WTC11 (cell line): ENCODE results near the gene TMEM184A. TPM values are rescaled to one million over a fixed set of nuclear protein-coding genes. Genes with fewer than 3 reads are reported as not detected.

ENCODE experiments used
- ATAC-seq: fragments of 200-7000 bp; cut with Tn5 transposase; 2 replicates; pipeline ENCODE4 v1.10.0; 2021; ENCODE audit warnings: mild to moderate bottlenecking, moderate library complexity
- CTCF ChIA-PET: fragments of 300-600 bp; sonication (Branson Sonifier 250); formaldehyde crosslinking; loops from one replicate; lab custom pipeline; 2021; ENCODE audit warnings: antibody characterized with exemption; lab: Charles Lee
- POLR2A ChIA-PET: fragments of 350-600 bp; sonication (Branson Sonifier 250); formaldehyde crosslinking; loops from one replicate; lab custom pipeline; 2021; ENCODE audit warnings: antibody characterized with exemption; lab: Charles Lee
- DNase-seq: peaks from one replicate; pipeline ENCODE4 v3.0.0; 2021; ENCODE audit warnings: low spot score
- H3K27ac Mint-ChIP-seq: 2 replicates; pipeline ENCODE4 v1.8.0; 2021; ENCODE audit warnings: mixed read lengths
- H3K27me3 Mint-ChIP-seq: 2 replicates; pipeline ENCODE4 v1.8.0; 2021; ENCODE audit warnings: low read depth, mild to moderate bottlenecking, moderate library complexity, mixed read lengths
- H3K36me3 Mint-ChIP-seq: 2 replicates; pipeline ENCODE4 v1.8.0; 2021; ENCODE audit warnings: mixed read lengths
- H3K4me1 Mint-ChIP-seq: 2 replicates; pipeline ENCODE4 v1.8.0; 2022; ENCODE audit warnings: mixed read lengths
- H3K4me3 Mint-ChIP-seq: 2 replicates; pipeline ENCODE4 v1.8.0; 2021; ENCODE audit warnings: mild to moderate bottlenecking, moderate library complexity, mixed read lengths
- H3K9me3 Mint-ChIP-seq: 2 replicates; pipeline ENCODE4 v1.8.0; 2021; ENCODE audit warnings: mixed read lengths
- ATF1 ChIP-seq: sonication (generic); formaldehyde crosslinking; IDR thresholded peaks from 2 replicates; pipeline ENCODE4 v1.8.1; 2023; ENCODE audit warnings: mild to moderate bottlenecking, moderate library complexity, missing genetic modification reagents
- CBFB ChIP-seq: sonication (generic); formaldehyde crosslinking; IDR thresholded peaks from 2 replicates; pipeline ENCODE4 v1.8.1; 2022; ENCODE audit warnings: mild to moderate bottlenecking, low read depth, missing genetic modification reagents
- CREM ChIP-seq: sonication (generic); formaldehyde crosslinking; IDR thresholded peaks from 2 replicates; pipeline ENCODE4 v1.8.1; 2022; ENCODE audit warnings: mild to moderate bottlenecking, missing genetic modification reagents, moderate library complexity
- GRHL2 ChIP-seq: fragments of 250-450 bp; sonication (Bioruptor Pico); IDR thresholded peaks from 2 replicates; pipeline ENCODE4 v1.8.0; 2022; ENCODE audit warnings: mild to moderate bottlenecking, moderate library complexity; ENCODE audit not compliant: insufficient replicate concordance, severe bottlenecking
- HMGA2 ChIP-seq: fragments of 250-450 bp; sonication (Bioruptor Pico); IDR thresholded peaks from 2 replicates; pipeline ENCODE4 v1.4.0; 2021; ENCODE audit warnings: mild to moderate bottlenecking, moderate library complexity
- NFE2L1 ChIP-seq: sonication (generic); formaldehyde crosslinking; IDR thresholded peaks from 2 replicates; pipeline ENCODE4 v1.8.1; 2023; ENCODE audit warnings: missing genetic modification reagents
- NFYB ChIP-seq: sonication (generic); formaldehyde crosslinking; conservative IDR thresholded peaks from 2 replicates; pipeline ENCODE4 v1.8.0; 2022; ENCODE audit warnings: low read depth, missing genetic modification reagents
- NR3C1 ChIP-seq: sonication (generic); formaldehyde crosslinking; conservative IDR thresholded peaks from 2 replicates; pipeline ENCODE4 v1.8.1; 2023; ENCODE audit warnings: low read depth, mild to moderate bottlenecking, missing genetic modification reagents
- ZNF219 ChIP-seq: sonication (generic); formaldehyde crosslinking; IDR thresholded peaks from 2 replicates; pipeline ENCODE4 v1.8.0; 2023; ENCODE audit warnings: missing genetic modification reagents, mild to moderate bottlenecking, borderline replicate concordance
- ZNF423 ChIP-seq: fragments of 250-450 bp; sonication (Bioruptor Pico); IDR thresholded peaks from 2 replicates; pipeline ENCODE4 v2.1.2; 2022; ENCODE audit warnings: mild to moderate bottlenecking, moderate library complexity
- total RNA-seq: library from RNA; stranded (reverse); gene quantifications from 3 replicates; pipeline ENCODE4 v1.2.3, GENCODE V29; 2021
- TF ChIP-seq, protein P1 (sequence below): sonication (generic); formaldehyde crosslinking; IDR thresholded peaks from 2 replicates; pipeline ENCODE4 v1.8.0; 2023; ENCODE audit warnings: missing genetic modification reagents, mild to moderate bottlenecking, borderline replicate concordance
- TF ChIP-seq, protein P2 (sequence below): sonication (generic); formaldehyde crosslinking; IDR thresholded peaks from 2 replicates; pipeline ENCODE4 v1.8.1; 2022; ENCODE audit warnings: low read depth, missing genetic modification reagents, borderline replicate concordance
- TF ChIP-seq, protein P3 (sequence below): sonication (generic); formaldehyde crosslinking; conservative IDR thresholded peaks from 2 replicates; pipeline ENCODE4 v1.8.1; 2022; ENCODE audit warnings: mild to moderate bottlenecking, missing genetic modification reagents
- TF ChIP-seq, protein P4 (sequence below): fragments of 200-600 bp; IDR thresholded peaks from 2 replicates; pipeline ENCODE4 v1.8.0; 2022; ENCODE audit warnings: antibody characterized with exemption
- TF ChIP-seq, protein P5 (sequence below): fragments of 250-450 bp; sonication (Bioruptor Pico); conservative IDR thresholded peaks from 2 replicates; pipeline ENCODE4 v1.9.0; 2021; ENCODE audit warnings: mild to moderate bottlenecking
- TF ChIP-seq, protein P6 (sequence below): sonication (generic); formaldehyde crosslinking; IDR thresholded peaks from 2 replicates; pipeline ENCODE4 v1.8.0; 2023; ENCODE audit warnings: mild to moderate bottlenecking, missing genetic modification reagents
- TF ChIP-seq, protein P7 (sequence below): sonication (generic); formaldehyde crosslinking; IDR thresholded peaks from 2 replicates; pipeline ENCODE4 v1.8.1; 2023; ENCODE audit warnings: mild to moderate bottlenecking, moderate library complexity, missing genetic modification reagents

TMEM184A gene
- total RNA-seq, 1 experiment from 2014 or later: 1.4 TPM

DNA sequence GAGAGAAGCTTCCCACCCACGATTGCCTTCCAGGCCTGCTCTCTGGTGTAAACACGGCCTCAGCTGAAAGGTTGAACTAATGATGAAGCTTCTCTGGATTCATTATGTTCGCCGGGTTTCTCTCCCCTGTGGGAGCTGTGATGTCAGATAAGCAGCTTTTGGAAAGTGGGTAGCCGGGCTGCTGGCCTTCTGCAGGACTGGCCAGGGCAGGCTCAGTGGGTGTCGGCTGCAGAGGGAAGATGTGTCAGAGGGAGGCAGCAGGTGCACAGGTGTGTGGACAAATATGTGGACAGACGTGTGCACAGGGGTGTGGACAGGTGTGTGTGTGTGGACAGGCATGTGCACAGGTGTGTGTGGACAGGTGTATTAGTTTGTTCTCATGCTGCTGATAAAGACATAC, 42.3 kb upstream of the TMEM184A start (continued):
- TF ChIP-seq, protein P1, sequence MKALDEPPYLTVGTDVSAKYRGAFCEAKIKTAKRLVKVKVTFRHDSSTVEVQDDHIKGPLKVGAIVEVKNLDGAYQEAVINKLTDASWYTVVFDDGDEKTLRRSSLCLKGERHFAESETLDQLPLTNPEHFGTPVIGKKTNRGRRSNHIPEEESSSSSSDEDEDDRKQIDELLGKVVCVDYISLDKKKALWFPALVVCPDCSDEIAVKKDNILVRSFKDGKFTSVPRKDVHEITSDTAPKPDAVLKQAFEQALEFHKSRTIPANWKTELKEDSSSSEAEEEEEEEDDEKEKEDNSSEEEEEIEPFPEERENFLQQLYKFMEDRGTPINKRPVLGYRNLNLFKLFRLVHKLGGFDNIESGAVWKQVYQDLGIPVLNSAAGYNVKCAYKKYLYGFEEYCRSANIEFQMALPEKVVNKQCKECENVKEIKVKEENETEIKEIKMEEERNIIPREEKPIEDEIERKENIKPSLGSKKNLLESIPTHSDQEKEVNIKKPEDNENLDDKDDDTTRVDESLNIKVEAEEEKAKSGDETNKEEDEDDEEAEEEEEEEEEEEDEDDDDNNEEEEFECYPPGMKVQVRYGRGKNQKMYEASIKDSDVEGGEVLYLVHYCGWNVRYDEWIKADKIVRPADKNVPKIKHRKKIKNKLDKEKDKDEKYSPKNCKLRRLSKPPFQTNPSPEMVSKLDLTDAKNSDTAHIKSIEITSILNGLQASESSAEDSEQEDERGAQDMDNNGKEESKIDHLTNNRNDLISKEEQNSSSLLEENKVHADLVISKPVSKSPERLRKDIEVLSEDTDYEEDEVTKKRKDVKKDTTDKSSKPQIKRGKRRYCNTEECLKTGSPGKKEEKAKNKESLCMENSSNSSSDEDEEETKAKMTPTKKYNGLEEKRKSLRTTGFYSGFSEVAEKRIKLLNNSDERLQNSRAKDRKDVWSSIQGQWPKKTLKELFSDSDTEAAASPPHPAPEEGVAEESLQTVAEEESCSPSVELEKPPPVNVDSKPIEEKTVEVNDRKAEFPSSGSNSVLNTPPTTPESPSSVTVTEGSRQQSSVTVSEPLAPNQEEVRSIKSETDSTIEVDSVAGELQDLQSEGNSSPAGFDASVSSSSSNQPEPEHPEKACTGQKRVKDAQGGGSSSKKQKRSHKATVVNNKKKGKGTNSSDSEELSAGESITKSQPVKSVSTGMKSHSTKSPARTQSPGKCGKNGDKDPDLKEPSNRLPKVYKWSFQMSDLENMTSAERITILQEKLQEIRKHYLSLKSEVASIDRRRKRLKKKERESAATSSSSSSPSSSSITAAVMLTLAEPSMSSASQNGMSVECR (CRISPR knock-in tag): no peak
- TF ChIP-seq NFE2L1 (CRISPR knock-in tag): no peak
- no peak for TF ChIP-seq GRHL2 (CRISPR knock-in tag)
- TF ChIP-seq, protein P2, sequence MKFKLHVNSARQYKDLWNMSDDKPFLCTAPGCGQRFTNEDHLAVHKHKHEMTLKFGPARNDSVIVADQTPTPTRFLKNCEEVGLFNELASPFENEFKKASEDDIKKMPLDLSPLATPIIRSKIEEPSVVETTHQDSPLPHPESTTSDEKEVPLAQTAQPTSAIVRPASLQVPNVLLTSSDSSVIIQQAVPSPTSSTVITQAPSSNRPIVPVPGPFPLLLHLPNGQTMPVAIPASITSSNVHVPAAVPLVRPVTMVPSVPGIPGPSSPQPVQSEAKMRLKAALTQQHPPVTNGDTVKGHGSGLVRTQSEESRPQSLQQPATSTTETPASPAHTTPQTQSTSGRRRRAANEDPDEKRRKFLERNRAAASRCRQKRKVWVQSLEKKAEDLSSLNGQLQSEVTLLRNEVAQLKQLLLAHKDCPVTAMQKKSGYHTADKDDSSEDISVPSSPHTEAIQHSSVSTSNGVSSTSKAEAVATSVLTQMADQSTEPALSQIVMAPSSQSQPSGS (CRISPR knock-in tag): no peak
- TF ChIP-seq, protein P3, sequence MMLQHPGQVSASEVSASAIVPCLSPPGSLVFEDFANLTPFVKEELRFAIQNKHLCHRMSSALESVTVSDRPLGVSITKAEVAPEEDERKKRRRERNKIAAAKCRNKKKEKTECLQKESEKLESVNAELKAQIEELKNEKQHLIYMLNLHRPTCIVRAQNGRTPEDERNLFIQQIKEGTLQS (CRISPR knock-in tag): no peak
- no peak for TF ChIP-seq CBFB (CRISPR knock-in tag)
- TF ChIP-seq HMGA2 (CRISPR knock-in tag): no peak
- TF ChIP-seq, protein P4, sequence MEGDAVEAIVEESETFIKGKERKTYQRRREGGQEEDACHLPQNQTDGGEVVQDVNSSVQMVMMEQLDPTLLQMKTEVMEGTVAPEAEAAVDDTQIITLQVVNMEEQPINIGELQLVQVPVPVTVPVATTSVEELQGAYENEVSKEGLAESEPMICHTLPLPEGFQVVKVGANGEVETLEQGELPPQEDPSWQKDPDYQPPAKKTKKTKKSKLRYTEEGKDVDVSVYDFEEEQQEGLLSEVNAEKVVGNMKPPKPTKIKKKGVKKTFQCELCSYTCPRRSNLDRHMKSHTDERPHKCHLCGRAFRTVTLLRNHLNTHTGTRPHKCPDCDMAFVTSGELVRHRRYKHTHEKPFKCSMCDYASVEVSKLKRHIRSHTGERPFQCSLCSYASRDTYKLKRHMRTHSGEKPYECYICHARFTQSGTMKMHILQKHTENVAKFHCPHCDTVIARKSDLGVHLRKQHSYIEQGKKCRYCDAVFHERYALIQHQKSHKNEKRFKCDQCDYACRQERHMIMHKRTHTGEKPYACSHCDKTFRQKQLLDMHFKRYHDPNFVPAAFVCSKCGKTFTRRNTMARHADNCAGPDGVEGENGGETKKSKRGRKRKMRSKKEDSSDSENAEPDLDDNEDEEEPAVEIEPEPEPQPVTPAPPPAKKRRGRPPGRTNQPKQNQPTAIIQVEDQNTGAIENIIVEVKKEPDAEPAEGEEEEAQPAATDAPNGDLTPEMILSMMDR: no peak
- no peak for TF ChIP-seq NR3C1 (CRISPR knock-in tag)

DNA sequence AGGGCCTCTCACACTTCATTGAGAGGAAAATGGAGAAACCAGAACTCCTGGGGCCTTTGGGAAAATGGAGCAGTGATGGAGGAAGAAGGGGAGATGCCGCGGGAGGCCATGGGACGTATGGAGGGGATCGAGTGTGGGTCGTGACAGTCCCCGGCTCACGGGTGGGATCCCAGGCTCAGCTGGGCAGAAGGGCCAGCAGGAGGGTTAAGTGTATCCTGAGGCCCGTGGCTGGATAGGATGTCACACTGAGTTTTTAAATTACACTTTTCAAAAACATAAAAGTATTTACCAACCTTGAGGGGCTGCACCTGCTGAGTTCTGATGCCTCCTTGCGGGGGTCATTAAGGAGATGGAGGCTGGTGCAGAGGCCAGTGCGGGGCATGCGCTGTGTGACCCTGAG, 41.8 kb upstream of the TMEM184A start:
- CTCF ChIA-PET: no interaction called here
- no peak for ATAC-seq
- Mint-ChIP-seq H3K27ac (no peak overlapping the region), H3K36me3 (no peaks in the 10 kb centered on the region), H3K4me3 (no peak overlapping the region), H3K27me3 (peaks cover 2% of the 10 kb centered on the region; the same call in 1 of the 2 replicates), H3K4me1 (peaks cover under 1% of the 10 kb centered on the region; the same call in 1 of the 2 replicates), H3K9me3 (no peaks in the 10 kb centered on the region)
- POLR2A ChIA-PET: no interaction called here
- no peak for DNase-seq
- TF ChIP-seq, protein P2 (CRISPR knock-in tag): no peak
- no peak for TF ChIP-seq ZNF423 (CRISPR knock-in tag)
- TF ChIP-seq ZNF219 (CRISPR knock-in tag): no peak
- no peak for TF ChIP-seq NFYB (CRISPR knock-in tag)
- TF ChIP-seq, protein P5, sequence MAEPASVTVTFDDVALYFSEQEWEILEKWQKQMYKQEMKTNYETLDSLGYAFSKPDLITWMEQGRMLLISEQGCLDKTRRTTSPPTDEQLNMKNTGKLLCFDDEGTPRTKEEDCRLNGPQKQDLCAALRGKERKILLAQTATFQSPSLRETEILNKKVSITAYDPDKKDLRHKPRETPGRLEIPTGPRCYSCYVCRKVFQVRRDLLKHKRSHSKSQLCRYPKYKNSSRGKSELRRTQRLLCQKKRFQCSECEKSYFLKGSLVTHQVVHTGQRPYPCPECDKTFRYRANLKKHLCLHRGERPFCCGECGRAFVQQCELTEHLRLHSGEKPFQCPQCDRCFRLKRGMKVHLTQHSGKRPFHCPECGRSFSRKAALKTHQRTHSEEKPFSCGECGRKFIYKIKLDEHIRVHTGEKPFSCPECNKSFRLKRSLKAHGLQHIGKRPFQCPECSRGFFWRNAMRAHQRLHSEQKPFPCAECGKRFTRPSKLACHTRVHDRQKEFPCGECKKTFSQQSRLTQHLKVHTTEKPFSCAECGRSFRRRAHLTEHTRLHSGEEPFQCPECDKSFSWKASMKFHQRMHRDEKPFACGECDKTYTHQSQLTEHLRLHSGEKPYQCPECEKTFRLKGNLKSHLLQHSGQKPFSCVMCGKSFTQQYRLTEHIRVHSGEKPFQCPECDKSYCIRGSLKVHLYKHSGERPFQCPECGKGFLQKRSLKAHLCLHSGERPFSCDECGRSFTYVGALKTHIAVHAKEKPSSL: no peak
- no peak for TF ChIP-seq ATF1 (CRISPR knock-in tag)
- TF ChIP-seq CREM (CRISPR knock-in tag): no peak
- TF ChIP-seq, protein P6, sequence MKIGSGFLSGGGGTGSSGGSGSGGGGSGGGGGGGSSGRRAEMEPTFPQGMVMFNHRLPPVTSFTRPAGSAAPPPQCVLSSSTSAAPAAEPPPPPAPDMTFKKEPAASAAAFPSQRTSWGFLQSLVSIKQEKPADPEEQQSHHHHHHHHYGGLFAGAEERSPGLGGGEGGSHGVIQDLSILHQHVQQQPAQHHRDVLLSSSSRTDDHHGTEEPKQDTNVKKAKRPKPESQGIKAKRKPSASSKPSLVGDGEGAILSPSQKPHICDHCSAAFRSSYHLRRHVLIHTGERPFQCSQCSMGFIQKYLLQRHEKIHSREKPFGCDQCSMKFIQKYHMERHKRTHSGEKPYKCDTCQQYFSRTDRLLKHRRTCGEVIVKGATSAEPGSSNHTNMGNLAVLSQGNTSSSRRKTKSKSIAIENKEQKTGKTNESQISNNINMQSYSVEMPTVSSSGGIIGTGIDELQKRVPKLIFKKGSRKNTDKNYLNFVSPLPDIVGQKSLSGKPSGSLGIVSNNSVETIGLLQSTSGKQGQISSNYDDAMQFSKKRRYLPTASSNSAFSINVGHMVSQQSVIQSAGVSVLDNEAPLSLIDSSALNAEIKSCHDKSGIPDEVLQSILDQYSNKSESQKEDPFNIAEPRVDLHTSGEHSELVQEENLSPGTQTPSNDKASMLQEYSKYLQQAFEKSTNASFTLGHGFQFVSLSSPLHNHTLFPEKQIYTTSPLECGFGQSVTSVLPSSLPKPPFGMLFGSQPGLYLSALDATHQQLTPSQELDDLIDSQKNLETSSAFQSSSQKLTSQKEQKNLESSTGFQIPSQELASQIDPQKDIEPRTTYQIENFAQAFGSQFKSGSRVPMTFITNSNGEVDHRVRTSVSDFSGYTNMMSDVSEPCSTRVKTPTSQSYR: no peak
- TF ChIP-seq, protein P7, sequence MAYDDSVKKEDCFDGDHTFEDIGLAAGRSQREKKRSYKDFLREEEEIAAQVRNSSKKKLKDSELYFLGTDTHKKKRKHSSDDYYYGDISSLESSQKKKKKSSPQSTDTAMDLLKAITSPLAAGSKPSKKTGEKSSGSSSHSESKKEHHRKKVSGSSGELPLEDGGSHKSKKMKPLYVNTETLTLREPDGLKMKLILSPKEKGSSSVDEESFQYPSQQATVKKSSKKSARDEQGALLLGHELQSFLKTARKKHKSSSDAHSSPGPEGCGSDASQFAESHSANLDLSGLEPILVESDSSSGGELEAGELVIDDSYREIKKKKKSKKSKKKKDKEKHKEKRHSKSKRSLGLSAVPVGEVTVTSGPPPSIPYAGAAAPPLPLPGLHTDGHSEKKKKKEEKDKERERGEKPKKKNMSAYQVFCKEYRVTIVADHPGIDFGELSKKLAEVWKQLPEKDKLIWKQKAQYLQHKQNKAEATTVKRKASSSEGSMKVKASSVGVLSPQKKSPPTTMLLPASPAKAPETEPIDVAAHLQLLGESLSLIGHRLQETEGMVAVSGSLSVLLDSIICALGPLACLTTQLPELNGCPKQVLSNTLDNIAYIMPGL: no peak
